ENCODE measurements around the gene TMEM203.

Gene TMEM203

GRCh38 chr9:137167747-137168572 lies 37.5 kb downstream of the TMEM203 start:
- no peak overlapping the region for H3K4me3 Mint-ChIP-seq
- DNase-seq (no peak), ATAC-seq (peak; percentile 13)
- no peaks in the 10 kb centered on the region for H3K9me3 Mint-ChIP-seq
- peaks cover 39% of the 10 kb centered on the region for H3K27me3 Mint-ChIP-seq
- peaks cover 1% of the 10 kb centered on the region for H3K4me1 Mint-ChIP-seq
- no peaks in the 10 kb centered on the region for H3K36me3 Mint-ChIP-seq (ENCODE audit: low read depth)
- no peak overlapping the region for H3K27ac Mint-ChIP-seq

GRCh38 chr9:137167277-137167746 lies 38.1 kb downstream of the TMEM203 start:
- Mint-ChIP-seq H3K4me3 (no peak overlapping the region), H3K27ac (no peak overlapping the region), H3K36me3 (ENCODE audit: low read depth) (no peaks in the 10 kb centered on the region), H3K4me1 (peaks cover 3% of the 10 kb centered on the region), H3K27me3 (peaks cover 41% of the 10 kb centered on the region), H3K9me3 (no peaks in the 10 kb centered on the region)
- DNase-seq = no peak
- ATAC-seq = no peak

GRCh38 chr9:137166380-137167229 lies 38.8 kb downstream of the TMEM203 start:
- Mint-ChIP-seq H3K27me3 (peaks cover 44% of the 10 kb centered on the region), H3K9me3 (no peaks in the 10 kb centered on the region), H3K27ac (no peak overlapping the region), H3K4me3 (no peak overlapping the region), H3K4me1 (peaks cover 3% of the 10 kb centered on the region), H3K36me3 (ENCODE audit: low read depth) (no peaks in the 10 kb centered on the region)
- no peak for DNase-seq
- no peak for ATAC-seq

GRCh38 chr9:137165250-137165836 lies 40.1 kb downstream of the TMEM203 start:
- Mint-ChIP-seq H3K4me3 (no peak overlapping the region), H3K9me3 (no peaks in the 10 kb centered on the region), H3K4me1 (peaks cover 3% of the 10 kb centered on the region), H3K36me3 (ENCODE audit: low read depth) (no peaks in the 10 kb centered on the region), H3K27me3 (peaks cover 46% of the 10 kb centered on the region), H3K27ac (no peak overlapping the region)
- no peak for DNase-seq
- ATAC-seq = no peak

- peaks cover 46% of the 10 kb centered on the region for H3K27me3 Mint-ChIP-seq
Measured at GRCh38 chr9:137164370-137165249, 40.8 kb downstream of the TMEM203 start.

GRCh38 chr9:137163805-137164204 lies 41.6 kb downstream of the TMEM203 start:
- Mint-ChIP-seq H3K4me3 (no peak overlapping the region), H3K27ac (no peak overlapping the region), H3K9me3 (no peaks in the 10 kb centered on the region), H3K36me3 (ENCODE audit: low read depth) (no peaks in the 10 kb centered on the region), H3K27me3 (peaks cover 52% of the 10 kb centered on the region), H3K4me1 (peaks cover 6% of the 10 kb centered on the region)
- DNase-seq (no peak), ATAC-seq (no peak)

More at GRCh38 chr9:137164370-137165249, 40.8 kb downstream of the TMEM203 start:
- no peaks in the 10 kb centered on the region for H3K36me3 Mint-ChIP-seq (ENCODE audit: low read depth)
- ATAC-seq (no peak), DNase-seq (no peak)
- H3K9me3 Mint-ChIP-seq = no peaks in the 10 kb centered on the region
- H3K4me3 Mint-ChIP-seq = no peak overlapping the region
- H3K27ac Mint-ChIP-seq = no peak overlapping the region
- peaks cover 3% of the 10 kb centered on the region for H3K4me1 Mint-ChIP-seq

GRCh38 chr9:137163365-137163715 lies 42.1 kb downstream of the TMEM203 start:
- Mint-ChIP-seq H3K36me3 (ENCODE audit: low read depth) (no peaks in the 10 kb centered on the region), H3K4me3 (no peak overlapping the region), H3K27ac (no peak overlapping the region), H3K9me3 (no peaks in the 10 kb centered on the region), H3K27me3 (peaks cover 51% of the 10 kb centered on the region), H3K4me1 (peaks cover 7% of the 10 kb centered on the region)
- ATAC-seq (no peak), DNase-seq (no peak)

- Mint-ChIP-seq H3K27ac (no peak overlapping the region), H3K9me3 (no peaks in the 10 kb centered on the region), H3K36me3 (ENCODE audit: low read depth) (no peaks in the 10 kb centered on the region), H3K4me3 (no peak overlapping the region), H3K4me1 (peaks cover 8% of the 10 kb centered on the region), H3K27me3 (peaks cover 57% of the 10 kb centered on the region)
- no peak for DNase-seq
- no peak for ATAC-seq
Measured at GRCh38 chr9:137162505-137163364, 42.7 kb downstream of the TMEM203 start.

- Mint-ChIP-seq H3K4me3 (no peak overlapping the region), H3K4me1 (peaks cover 11% of the 10 kb centered on the region), H3K9me3 (no peaks in the 10 kb centered on the region), H3K27me3 (peaks cover 58% of the 10 kb centered on the region), H3K27ac (no peak overlapping the region), H3K36me3 (ENCODE audit: low read depth) (no peaks in the 10 kb centered on the region)
- no peak for DNase-seq
- ATAC-seq = no peak
Measured at GRCh38 chr9:137161558-137162486, 43.6 kb downstream of the TMEM203 start.

- no peaks in the 10 kb centered on the region for H3K9me3 Mint-ChIP-seq
Measured at GRCh38 chr9:137160716-137161557, 44.5 kb downstream of the TMEM203 start.

GRCh38 chr9:137160054-137160425 lies 45.4 kb downstream of the TMEM203 start:
- Mint-ChIP-seq H3K4me3 (no peak overlapping the region), H3K9me3 (no peaks in the 10 kb centered on the region), H3K4me1 (peaks cover 13% of the 10 kb centered on the region), H3K27me3 (peaks cover 51% of the 10 kb centered on the region), H3K27ac (no peak overlapping the region), H3K36me3 (ENCODE audit: low read depth) (no peaks in the 10 kb centered on the region)
- DNase-seq (no peak), ATAC-seq (no peak)

More at GRCh38 chr9:137160716-137161557, 44.5 kb downstream of the TMEM203 start:
- no peak overlapping the region for H3K27ac Mint-ChIP-seq
- no peaks in the 10 kb centered on the region for H3K36me3 Mint-ChIP-seq (ENCODE audit: low read depth)
- ATAC-seq (no peak), DNase-seq (no peak)
- peaks cover 13% of the 10 kb centered on the region for H3K4me1 Mint-ChIP-seq
- H3K27me3 Mint-ChIP-seq = peaks cover 53% of the 10 kb centered on the region
- no peak overlapping the region for H3K4me3 Mint-ChIP-seq
